ENCODE results near the gene HCK.

- no peak for TF ChIP-seq STAT5A (IDR thresholded peaks at IDR 0.05; ENCODE audit: borderline replicate concordance, low read length)
- no peak for TF ChIP-seq IRF1 (CRISPR knock-in tag; IDR thresholded peaks at IDR 0.05; ENCODE audit: borderline replicate concordance)
- no peak for TF ChIP-seq ZNF592 (IDR thresholded peaks at IDR 0.05)
- no peak for TF ChIP-seq TAF1 (IDR thresholded peaks at IDR 0.05; ENCODE audit: control insufficient read depth, extremely low read depth, insufficient read depth, low read length, severe bottlenecking)
- TF ChIP-seq SAFB2 (IDR thresholded peaks at IDR 0.05; ENCODE audit: borderline replicate concordance, low read depth, low read length, severe bottlenecking): no peak
- no peak for TF ChIP-seq ELF4 (CRISPR knock-in tag; IDR thresholded peaks at IDR 0.05)
- no peak for TF ChIP-seq HBP1 (CRISPR knock-in tag; IDR thresholded peaks at IDR 0.05)
- TF ChIP-seq ZZZ3 (IDR thresholded peaks at IDR 0.05): no peak
- no peak for TF ChIP-seq ZSCAN29 (IDR thresholded peaks at IDR 0.05)
- no peak for TF ChIP-seq POLR2AphosphoS5 (IDR thresholded peaks at IDR 0.05; ENCODE audit: control insufficient read depth, insufficient read depth, low read depth, low read length)
- no peak for TF ChIP-seq NCOA2 (IDR thresholded peaks at IDR 0.05; ENCODE audit: partially characterized antibody in 2 of 2)
- TF ChIP-seq CEBPZ (IDR thresholded peaks at IDR 0.05; ENCODE audit: borderline replicate concordance, low read depth, low read length): no peak
- TF ChIP-seq ZBTB11 (CRISPR knock-in tag; IDR thresholded peaks at IDR 0.05): no peak
- no peak for TF ChIP-seq E2F8 (IDR thresholded peaks at IDR 0.05; ENCODE audit: low read depth, partially characterized antibody)
These were observed 59.7 kb downstream of the HCK start for GRCh38 chr20:32111753-32112152.

Measured in K562 (cell line).